Measurements from ENCODE around the gene VPS4A.

Gene VPS4A

GRCh38 chr16:69307091-69307490, 4.1 kb upstream of the VPS4A start:
- no peak for DNase-seq (ENCODE audit: low read depth, low spot score)

- DNase-seq (ENCODE audit: low read depth, low spot score): no peak
Observed at GRCh38 chr16:69307856-69308255, 3.3 kb upstream of the VPS4A start.

GRCh38 chr16:69309316-69309715, 1.8 kb upstream of the VPS4A start:
- DNase-seq (ENCODE audit: low read depth, low spot score): no peak

- no peak for DNase-seq (ENCODE audit: low read depth, low spot score)
Observed at GRCh38 chr16:69311533-69312387, 610 bp downstream of the VPS4A start.

GRCh38 chr16:69313469-69313868, 2.3 kb downstream of the VPS4A start:
- no peak for DNase-seq (ENCODE audit: low read depth, low spot score)

- DNase-seq (ENCODE audit: low read depth, low spot score): no peak
Observed at GRCh38 chr16:69314534-69314933, 3.4 kb downstream of the VPS4A start.

- no peak for DNase-seq (ENCODE audit: low read depth, low spot score)
Observed at GRCh38 chr16:69315486-69316311, 4.5 kb downstream of the VPS4A start.

- no peak for DNase-seq (ENCODE audit: low read depth, low spot score)
Observed at GRCh38 chr16:69316595-69317034, 5.5 kb downstream of the VPS4A start.

GRCh38 chr16:69318177-69318910, 7.2 kb downstream of the VPS4A start:
- DNase-seq (ENCODE audit: low read depth, low spot score): no peak

- no peak for DNase-seq (ENCODE audit: low read depth, low spot score)
Observed at GRCh38 chr16:69318911-69319289, 7.8 kb downstream of the VPS4A start.

- no peak for DNase-seq (ENCODE audit: low read depth, low spot score)
Observed at GRCh38 chr16:69319381-69319780, 8.2 kb downstream of the VPS4A start.

GRCh38 chr16:69319826-69320739, 8.9 kb downstream of the VPS4A start:
- no peak for DNase-seq (ENCODE audit: low read depth, low spot score)

- no peak for DNase-seq (ENCODE audit: low read depth, low spot score)
Observed at GRCh38 chr16:69320740-69321073, 9.6 kb downstream of the VPS4A start.

- DNase-seq (ENCODE audit: low read depth, low spot score): no peak
Observed at GRCh38 chr16:69321080-69321479, 9.9 kb downstream of the VPS4A start.

- DNase-seq (ENCODE audit: low read depth, low spot score): no peak
Observed at GRCh38 chr16:69322343-69322742, 11.2 kb downstream of the VPS4A start.

GRCh38 chr16:69323415-69323814, 12.3 kb downstream of the VPS4A start:
- no peak for DNase-seq (ENCODE audit: low read depth, low spot score)

GRCh38 chr16:69324013-69324531, 12.9 kb downstream of the VPS4A start:
- no peak for DNase-seq (ENCODE audit: low read depth, low spot score)

GRCh38 chr16:69324585-69325253, 13.6 kb downstream of the VPS4A start:
- no peak for DNase-seq (ENCODE audit: low read depth, low spot score)

GRCh38 chr16:69325784-69326171, 14.6 kb downstream of the VPS4A start:
- no peak for DNase-seq (ENCODE audit: low read depth, low spot score)

GRCh38 chr16:69326172-69326873, 15.2 kb downstream of the VPS4A start:
- no peak for DNase-seq (ENCODE audit: low read depth, low spot score)
